Hepatocyte (in vitro differentiated cells): ENCODE measurements around the gene SBF1. TPM values are rescaled to one million over a fixed set of nuclear protein-coding genes. Genes with fewer than 3 reads are reported as not detected.

Experiments used
- DNase-seq: peaks from one replicate; pipeline ENCODE4 v3.0.0-alpha.2; 2016; ENCODE audit warnings: low spot score
- H2AFZ ChIP-seq: fragments of 200-600 bp; sonication (generic); 2 replicates; pipeline ENCODE4 v1.6.0; 2016; ENCODE audit warnings: antibody characterized with exemption, mild to moderate bottlenecking
- H3K27ac ChIP-seq: fragments of 200-600 bp; sonication (generic); 2 replicates; pipeline ENCODE4 v1.5.1; 2016; ENCODE audit warnings: mild to moderate bottlenecking
- H3K27me3 ChIP-seq: fragments of 200-600 bp; sonication (generic); 2 replicates; pipeline ENCODE4 v1.6.1; 2016
- H3K36me3 ChIP-seq: fragments of 200-600 bp; sonication (generic); replicated peaks from 2 replicates; pipeline ENCODE4 v1.5.1; 2016; ENCODE audit warnings: low read depth; ENCODE audit not compliant: insufficient read depth
- H3K4me1 ChIP-seq: fragments of 200-600 bp; sonication (generic); 2 replicates; pipeline ENCODE4 v1.5.1; 2016; ENCODE audit warnings: mild to moderate bottlenecking, moderate library complexity; ENCODE audit not compliant: insufficient read depth
- H3K4me2 ChIP-seq: fragments of 200-600 bp; sonication (generic); 2 replicates; pipeline ENCODE4 v1.6.0; 2016
- H3K4me3 ChIP-seq: fragments of 200-600 bp; sonication (generic); 2 replicates; pipeline ENCODE4 v1.5.1; 2016; ENCODE audit warnings: mild to moderate bottlenecking
- H3K79me2 ChIP-seq: fragments of 200-600 bp; sonication (generic); 2 replicates; pipeline ENCODE4 v1.6.0; 2017; ENCODE audit warnings: mild to moderate bottlenecking
- H3K9me2 ChIP-seq: fragments of 200-600 bp; sonication (generic); replicated peaks from 2 replicates; pipeline ENCODE4 v1.6.0; 2017; ENCODE audit warnings: mild to moderate bottlenecking; ENCODE audit not compliant: insufficient read depth
- H3K9me3 ChIP-seq: fragments of 200-600 bp; sonication (generic); 2 replicates; pipeline ENCODE4 v1.5.1; 2016; ENCODE audit warnings: low read depth, mild to moderate bottlenecking
- H4K20me1 ChIP-seq: fragments of 200-600 bp; sonication (generic); 2 replicates; pipeline ENCODE4 v1.6.0; 2016; ENCODE audit warnings: mild to moderate bottlenecking; ENCODE audit not compliant: insufficient read depth, poor library complexity, severe bottlenecking
- EZH2 ChIP-seq: fragments of 200-600 bp; sonication (generic); IDR thresholded peaks from 2 replicates; pipeline ENCODE4 v1.6.1; 2016; ENCODE audit warnings: antibody characterized with exemption, mild to moderate bottlenecking, borderline replicate concordance
- EZH2phosphoT487 ChIP-seq: fragments of 200-600 bp; sonication (generic); IDR thresholded peaks from one replicate; pipeline ENCODE4 v1.6.1; 2018; ENCODE audit warnings: antibody characterized with exemption, mild to moderate bottlenecking, low read depth, moderate library complexity; ENCODE audit not compliant: unreplicated experiment, severe bottlenecking
- WGBS: methylation state at CpG from one replicate; pipeline ENCODE4 v1.1.6; 2016; ENCODE audit warnings: low lambda C conversion rate; ENCODE audit errors: missing lambda C conversion rate; 5-methylcytosine and 5-hydroxymethylcytosine counted together
- polyA plus RNA-seq: library from polyadenylated mRNA; unstranded; fragments of >200 nt; fragmentation: Nextera tagmentation; extraction: Ambion mirVana; gene quantifications from 2 replicates; pipeline ENCODE4 v1.2.1, GENCODE V29; 2016
- total RNA-seq: library from RNA; depleted of rRNA; stranded (reverse); fragments of >200 nt; gene quantifications from 2 replicates; pipeline ENCODE4 v1.2.3, GENCODE V29; 2014
- TF ChIP-seq, protein P1 (sequence below): fragments of 200-600 bp; sonication (generic); IDR thresholded peaks from 2 replicates; pipeline ENCODE4 v1.5.1; 2016; ENCODE audit warnings: antibody characterized with exemption, mild to moderate bottlenecking; ENCODE audit not compliant: poor library complexity

The SBF1 gene
- total and polyA plus RNA-seq, 2 experiments from 2014 or later, result 34.5 to 49.5 TPM

DNA sequence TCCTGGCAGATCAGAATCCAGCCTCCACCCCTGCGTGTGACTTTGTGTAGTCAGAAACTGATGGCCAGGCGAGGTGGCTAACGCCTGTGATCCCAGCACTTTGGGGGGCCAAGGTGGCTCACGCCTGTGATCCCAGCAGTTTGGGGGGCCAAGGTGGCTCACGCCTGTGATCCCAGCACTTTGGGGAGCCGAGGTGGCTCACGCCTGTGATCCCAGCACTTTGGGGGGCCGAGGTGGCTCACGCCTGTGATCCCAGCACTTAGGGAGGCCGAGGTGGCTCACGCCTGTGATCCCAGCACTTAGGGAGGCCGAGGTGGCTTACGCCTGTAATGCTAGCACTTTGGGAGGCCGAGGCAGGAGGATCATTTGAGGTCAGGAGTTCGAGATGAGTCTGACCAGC is 38.3 kb upstream of the SBF1 start:
- H3K4me1 ChIP-seq, result peaks cover 9% of the 10 kb centered on the region
- H3K4me2 ChIP-seq, result no peak overlapping the region
- no peaks in the 10 kb centered on the region for H3K9me2 ChIP-seq
- no peaks in the 10 kb centered on the region for H3K27me3 ChIP-seq
- H3K79me2 ChIP-seq, result peaks cover 69% of the 10 kb centered on the region
- no peaks in the 10 kb centered on the region for H3K36me3 ChIP-seq
- H3K4me3 ChIP-seq, result no peak overlapping the region
- TF ChIP-seq EZH2phosphoT487 (no peak), EZH2 (no peak)
- TF ChIP-seq, protein P1, sequence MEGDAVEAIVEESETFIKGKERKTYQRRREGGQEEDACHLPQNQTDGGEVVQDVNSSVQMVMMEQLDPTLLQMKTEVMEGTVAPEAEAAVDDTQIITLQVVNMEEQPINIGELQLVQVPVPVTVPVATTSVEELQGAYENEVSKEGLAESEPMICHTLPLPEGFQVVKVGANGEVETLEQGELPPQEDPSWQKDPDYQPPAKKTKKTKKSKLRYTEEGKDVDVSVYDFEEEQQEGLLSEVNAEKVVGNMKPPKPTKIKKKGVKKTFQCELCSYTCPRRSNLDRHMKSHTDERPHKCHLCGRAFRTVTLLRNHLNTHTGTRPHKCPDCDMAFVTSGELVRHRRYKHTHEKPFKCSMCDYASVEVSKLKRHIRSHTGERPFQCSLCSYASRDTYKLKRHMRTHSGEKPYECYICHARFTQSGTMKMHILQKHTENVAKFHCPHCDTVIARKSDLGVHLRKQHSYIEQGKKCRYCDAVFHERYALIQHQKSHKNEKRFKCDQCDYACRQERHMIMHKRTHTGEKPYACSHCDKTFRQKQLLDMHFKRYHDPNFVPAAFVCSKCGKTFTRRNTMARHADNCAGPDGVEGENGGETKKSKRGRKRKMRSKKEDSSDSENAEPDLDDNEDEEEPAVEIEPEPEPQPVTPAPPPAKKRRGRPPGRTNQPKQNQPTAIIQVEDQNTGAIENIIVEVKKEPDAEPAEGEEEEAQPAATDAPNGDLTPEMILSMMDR, result no peak
- no peak overlapping the region for H2AFZ ChIP-seq
- DNase-seq, result peak; percentile 2
- H4K20me1 ChIP-seq, result no peaks in the 10 kb centered on the region
- no peak overlapping the region for H3K27ac ChIP-seq
- WGBS, result 98% methylated on average over 15 of the region's 15 CpGs
- no peaks in the 10 kb centered on the region for H3K9me3 ChIP-seq

DNA sequence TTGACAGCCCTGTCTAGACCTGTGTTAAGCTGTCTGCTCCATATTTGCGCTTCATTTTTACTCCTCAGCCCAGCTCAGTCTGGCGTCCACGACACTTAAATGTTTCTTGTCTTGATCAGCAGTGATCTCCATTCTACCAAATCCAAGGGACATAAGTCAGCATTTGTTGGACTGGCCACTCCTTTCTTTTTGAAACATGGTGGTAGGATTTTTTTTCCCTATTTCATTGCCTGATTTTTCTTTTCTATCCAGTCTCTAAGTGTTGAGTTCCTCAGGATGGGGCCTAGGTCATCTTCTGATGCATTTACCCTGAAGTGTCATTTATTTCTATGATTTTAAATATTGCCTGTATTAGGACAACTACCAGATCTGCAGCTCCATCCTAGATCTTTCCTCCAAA is 34.1 kb upstream of the SBF1 start:
- Histone ChIP-seq H4K20me1 (no peaks in the 10 kb centered on the region), H3K4me2 (peak overlapping the region; percentile 81), H3K27me3 (no peaks in the 10 kb centered on the region), H3K36me3 (no peaks in the 10 kb centered on the region), H3K4me1 (peaks cover 14% of the 10 kb centered on the region), H3K4me3 (peak overlapping the region; percentile 56), H3K79me2 (peaks cover 68% of the 10 kb centered on the region), H3K27ac (peak overlapping the region; percentile 95), H3K9me2 (no peaks in the 10 kb centered on the region), H3K9me3 (no peaks in the 10 kb centered on the region), H2AFZ (no peak overlapping the region)
- TF ChIP-seq, protein P1, result no peak
- TF ChIP-seq EZH2phosphoT487 (no peak), EZH2 (no peak)
- DNase-seq, result peak; percentile 5
- WGBS, result 55% methylated on average over 3 of the region's 3 CpGs

DNA sequence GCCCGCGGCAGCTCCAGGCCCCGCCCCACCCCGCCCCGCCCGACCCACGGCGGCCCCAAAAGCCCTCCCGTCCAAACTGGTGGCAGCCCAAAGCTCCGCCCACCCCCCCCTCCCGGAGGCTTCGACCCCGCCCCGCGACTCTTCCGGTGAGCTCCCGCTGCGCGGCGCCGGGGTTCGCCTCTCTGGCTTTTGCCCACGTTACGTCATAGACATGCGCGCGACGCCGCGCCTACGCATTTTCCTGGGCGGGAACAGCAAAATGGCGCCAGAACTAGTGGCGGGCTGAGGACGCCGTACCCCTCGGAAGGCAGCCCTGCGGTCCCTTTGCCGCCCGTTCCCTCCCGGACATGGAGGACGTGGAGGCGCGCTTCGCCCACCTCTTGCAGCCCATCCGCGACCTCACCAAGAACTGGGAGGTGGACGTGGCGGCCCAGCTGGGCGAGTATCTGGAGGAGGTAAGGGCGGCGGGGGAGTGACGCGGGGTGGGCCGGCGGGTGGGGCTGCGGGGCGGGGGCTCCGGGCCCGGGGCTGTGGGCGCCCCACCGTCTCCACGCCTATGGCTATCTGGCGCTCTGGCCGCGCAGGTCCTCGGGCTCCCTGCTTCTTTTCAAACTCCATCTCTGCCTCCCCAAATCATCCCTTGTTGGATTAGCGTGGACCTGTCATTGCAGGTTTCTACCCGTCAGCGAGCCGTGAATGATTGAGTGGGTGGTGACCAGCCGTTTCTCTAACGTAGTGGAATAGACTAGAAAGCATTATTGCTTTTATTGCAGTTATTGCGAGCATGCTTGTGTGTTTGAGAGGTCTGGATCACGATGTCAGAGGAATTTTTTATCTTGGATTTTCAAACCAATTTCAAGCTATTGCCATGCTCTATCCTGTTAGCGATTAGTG is 33.4 kb upstream of the SBF1 start, which contains the start of gene NCAPH2:
Gene NCAPH2, plus strand, starts transcription at position 234 of the 894 bp plus-strand sequence. Its CDS starts 114 bp downstream, at position 348.
- Histone ChIP-seq H3K4me2 (peak within 1 kb of the TSS; percentile 96), H3K27me3 (no peaks in the 10 kb centered on the region), H3K79me2 (peaks cover 61% of the 10 kb centered on the region), H3K4me3 (peak within 1 kb of the TSS; percentile 99), H3K4me1 (peaks cover 14% of the 10 kb centered on the region), H2AFZ (peak within 1 kb of the TSS; percentile 100), H4K20me1 (no peaks in the 10 kb centered on the region), H3K9me3 (no peaks in the 10 kb centered on the region), H3K27ac (peak within 1 kb of the TSS; percentile 95), H3K36me3 (no peaks in the 10 kb centered on the region), H3K9me2 (no peaks in the 10 kb centered on the region)
- 1% methylated on average over 62 of the region's 76 CpGs for WGBS
- peak; percentile 99 for DNase-seq
- TF ChIP-seq EZH2 (no peak), EZH2phosphoT487 (no peak)
- TF ChIP-seq, protein P1, result peak; percentile 13
